Duodenal mucosa (tissue), 2 donors: ENCODE measurements around the gene TMEM134.
A peak's percentile ranks its signal among the peaks of the same experiment; 100 is the strongest.

Experiments used
- H3K27ac ChIP-seq: one replicate; pipeline ENCODE4 v1.7.0; 2013; ENCODE audit warnings: low read depth, low read length
- H3K27me3 ChIP-seq, 2 donors: one replicate each; pipeline ENCODE4 v1.7.0; 2013; ENCODE audit warnings: low read length in 2 of 2, control low read depth in 1 of 2; ENCODE audit not compliant: insufficient read depth in 2 of 2, control insufficient read depth in 1 of 2
- H3K36me3 ChIP-seq, 2 donors: one replicate each; pipeline ENCODE4 v1.7.0; 2013; ENCODE audit warnings: low read length in 2 of 2, control low read depth in 1 of 2; ENCODE audit not compliant: insufficient read depth in 2 of 2, control insufficient read depth in 1 of 2
- H3K4me1 ChIP-seq, 2 donors: one replicate each; pipeline ENCODE4 v1.7.0; 2013; ENCODE audit warnings: low read length in 2 of 2, control low read depth in 1 of 2; ENCODE audit not compliant: insufficient read depth in 2 of 2, control insufficient read depth in 1 of 2
- H3K4me3 ChIP-seq, 2 donors: one replicate each; pipeline ENCODE4 v1.7.0; 2013; ENCODE audit warnings: low read length in 2 of 2, low read depth in 1 of 2
- H3K9ac ChIP-seq, 2 donors: one replicate each; pipeline ENCODE4 v1.7.0; 2013; ENCODE audit warnings: low read length in 2 of 2, low read depth in 1 of 2
- H3K9me3 ChIP-seq, 2 donors: one replicate each; pipeline ENCODE4 v1.7.0; 2013; ENCODE audit warnings: low read length in 2 of 2, control low read depth in 1 of 2; ENCODE audit not compliant: control insufficient read depth in 1 of 2

TMEM134 gene

DNA sequence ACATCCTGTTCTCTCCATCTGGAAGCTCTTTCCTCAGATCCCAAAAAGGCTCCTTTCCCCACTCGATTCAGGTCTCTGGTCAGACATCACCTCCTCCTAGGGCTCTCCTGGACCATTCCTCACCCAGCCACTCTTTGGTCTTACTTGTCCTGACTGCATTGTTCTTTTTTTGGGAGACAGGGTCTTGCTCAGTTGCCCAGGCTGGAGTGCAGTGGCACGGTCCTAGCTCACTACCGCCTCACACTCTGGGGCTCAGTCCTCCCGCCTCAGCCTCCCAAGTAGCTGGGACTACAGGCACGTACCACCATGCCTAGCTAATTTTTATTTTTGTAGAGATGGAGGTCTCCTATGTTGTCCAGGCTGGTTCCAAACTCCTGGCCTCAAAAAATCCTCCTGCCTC lies 23.5 kb downstream of the TMEM134 start:
- Histone ChIP-seq H3K36me3 (peaks cover 4 to 11% of the 10 kb centered on the region in 2 donors), H3K4me1 (peaks cover 16 to 37% of the 10 kb centered on the region in 2 donors), H3K27me3 (no peaks in the 10 kb centered on the region), H3K27ac (no peak overlapping the region), H3K9me3 (no peaks in the 10 kb centered on the region), H3K9ac (no peak overlapping the region), H3K4me3 (no peak overlapping the region)

DNA sequence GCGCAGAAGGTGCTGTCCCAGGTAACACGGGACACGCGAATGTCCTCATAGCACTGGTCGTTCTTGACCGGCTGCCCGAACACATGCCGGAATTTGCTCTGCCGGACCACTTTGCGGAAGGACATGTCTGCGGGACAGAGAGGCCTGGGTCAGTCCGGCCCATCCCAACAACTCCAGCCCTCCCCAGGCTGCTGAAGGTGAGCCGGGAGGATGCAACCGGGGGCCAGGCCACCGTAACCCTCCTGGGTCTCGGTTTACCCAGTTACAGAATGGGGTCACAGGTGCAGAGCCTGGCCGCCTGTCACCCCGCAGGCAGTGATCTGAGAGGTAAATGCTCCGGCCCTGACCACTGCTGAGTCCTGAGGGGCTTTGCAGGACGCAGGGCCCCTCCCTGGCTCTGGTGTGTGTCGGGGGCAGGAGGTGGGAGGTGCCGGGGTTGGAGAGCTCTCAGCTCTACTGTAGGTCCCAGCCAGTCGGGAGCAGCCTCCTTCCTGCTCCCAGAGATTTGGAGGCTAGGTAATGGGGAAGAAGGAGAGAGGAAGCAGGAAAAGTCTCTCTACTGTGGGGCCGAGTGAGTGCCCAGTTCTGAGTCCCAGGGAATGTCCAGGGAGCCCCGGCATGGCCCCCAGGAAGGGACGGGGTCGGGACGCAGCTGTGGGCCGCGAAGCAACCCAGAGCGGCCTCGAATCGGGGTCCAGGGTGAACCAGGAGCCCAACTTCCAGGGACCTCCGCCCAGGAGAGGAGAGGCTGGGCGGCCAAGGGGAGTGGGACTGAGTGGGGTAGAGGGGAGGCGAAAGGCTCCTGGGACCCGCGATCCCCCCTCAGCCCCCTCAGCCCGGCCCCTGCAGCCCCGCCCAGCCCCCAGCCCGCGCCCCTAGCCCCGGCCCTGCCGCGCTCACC lies 26.3 kb downstream of the TMEM134 start:
- H3K9me3 ChIP-seq, result no peaks in the 10 kb centered on the region
- peak overlapping the region; percentile 74 to 92 for H3K9ac ChIP-seq
- peaks cover 21 to 34% of the 10 kb centered on the region in 2 donors for H3K4me1 ChIP-seq
- H3K36me3 ChIP-seq, result peaks cover 4 to 26% of the 10 kb centered on the region in 2 donors
- peak overlapping the region; percentile 79 to 85 for H3K4me3 ChIP-seq
- peak overlapping the region; percentile 84 for H3K27ac ChIP-seq
- H3K27me3 ChIP-seq, result no peaks in the 10 kb centered on the region

DNA sequence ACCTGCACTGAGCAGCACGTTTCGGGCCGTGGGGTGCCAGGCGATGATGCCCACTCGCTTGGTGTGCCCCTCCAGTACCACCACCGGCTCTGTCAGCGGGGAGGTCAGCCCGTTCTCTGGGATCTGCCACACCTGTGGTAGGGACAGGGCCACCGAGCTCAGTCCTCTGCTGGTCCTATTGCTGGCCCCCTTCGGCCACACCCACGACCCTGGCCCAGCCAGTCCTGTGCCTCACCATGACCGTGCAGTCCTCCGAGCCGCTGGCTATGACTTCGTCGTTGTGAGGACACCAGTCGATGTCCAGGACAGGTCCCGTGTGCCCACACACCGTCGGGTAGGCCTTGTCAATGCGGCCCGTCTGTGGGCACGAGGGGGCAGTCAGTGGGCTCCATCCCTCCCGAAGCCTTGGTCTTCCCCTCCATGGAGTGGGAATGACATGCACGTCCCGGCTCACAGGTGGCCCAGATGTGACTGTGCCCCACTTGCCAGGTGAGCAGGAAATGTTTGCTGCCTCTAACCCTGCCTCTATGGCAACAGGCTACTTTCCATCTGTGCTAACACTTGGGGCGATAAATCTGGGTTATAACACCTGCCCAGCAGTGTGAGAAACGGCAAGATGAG lies 27.2 kb downstream of the TMEM134 start:
- no peaks in the 10 kb centered on the region for H3K27me3 ChIP-seq
- peaks cover 21 to 33% of the 10 kb centered on the region in 2 donors for H3K4me1 ChIP-seq
- peak overlapping the region; percentile 74 to 92 for H3K9ac ChIP-seq
- H3K4me3 ChIP-seq, result peak overlapping the region; percentile 79 to 85
- no peak overlapping the region for H3K27ac ChIP-seq
- no peaks in the 10 kb centered on the region for H3K9me3 ChIP-seq
- peaks cover 4 to 32% of the 10 kb centered on the region in 2 donors for H3K36me3 ChIP-seq

DNA sequence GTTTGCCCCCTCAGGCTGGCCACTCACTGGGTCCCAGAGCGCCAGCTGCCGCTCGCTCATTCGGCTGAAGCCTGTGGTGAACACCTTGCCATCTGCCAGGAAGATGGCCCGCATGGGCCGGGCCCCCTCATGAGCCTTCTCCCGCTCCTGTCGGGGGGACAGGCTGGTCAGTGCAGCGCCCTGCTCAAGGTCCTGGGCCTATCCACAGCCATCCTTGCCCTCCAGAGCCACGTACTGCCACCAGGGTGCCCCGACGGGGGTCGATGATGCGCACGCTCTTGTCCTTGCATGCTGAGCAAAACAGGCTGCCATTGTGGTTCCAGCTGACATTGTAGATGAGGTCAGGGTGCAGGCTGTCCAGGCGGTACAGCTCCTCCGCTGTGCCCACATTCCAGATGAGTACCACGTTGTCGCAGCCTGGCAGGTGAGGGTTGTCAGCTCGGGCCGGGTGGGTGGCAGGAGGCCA lies 27.9 kb downstream of the TMEM134 start:
- no peak overlapping the region for H3K27ac ChIP-seq
- H3K4me3 ChIP-seq, result no peak overlapping the region
- no peak overlapping the region for H3K9ac ChIP-seq
- peaks cover 21 to 38% of the 10 kb centered on the region in 2 donors for H3K4me1 ChIP-seq
- no peaks in the 10 kb centered on the region for H3K9me3 ChIP-seq
- peaks cover 4 to 32% of the 10 kb centered on the region in 2 donors for H3K36me3 ChIP-seq
- H3K27me3 ChIP-seq, result no peaks in the 10 kb centered on the region

DNA sequence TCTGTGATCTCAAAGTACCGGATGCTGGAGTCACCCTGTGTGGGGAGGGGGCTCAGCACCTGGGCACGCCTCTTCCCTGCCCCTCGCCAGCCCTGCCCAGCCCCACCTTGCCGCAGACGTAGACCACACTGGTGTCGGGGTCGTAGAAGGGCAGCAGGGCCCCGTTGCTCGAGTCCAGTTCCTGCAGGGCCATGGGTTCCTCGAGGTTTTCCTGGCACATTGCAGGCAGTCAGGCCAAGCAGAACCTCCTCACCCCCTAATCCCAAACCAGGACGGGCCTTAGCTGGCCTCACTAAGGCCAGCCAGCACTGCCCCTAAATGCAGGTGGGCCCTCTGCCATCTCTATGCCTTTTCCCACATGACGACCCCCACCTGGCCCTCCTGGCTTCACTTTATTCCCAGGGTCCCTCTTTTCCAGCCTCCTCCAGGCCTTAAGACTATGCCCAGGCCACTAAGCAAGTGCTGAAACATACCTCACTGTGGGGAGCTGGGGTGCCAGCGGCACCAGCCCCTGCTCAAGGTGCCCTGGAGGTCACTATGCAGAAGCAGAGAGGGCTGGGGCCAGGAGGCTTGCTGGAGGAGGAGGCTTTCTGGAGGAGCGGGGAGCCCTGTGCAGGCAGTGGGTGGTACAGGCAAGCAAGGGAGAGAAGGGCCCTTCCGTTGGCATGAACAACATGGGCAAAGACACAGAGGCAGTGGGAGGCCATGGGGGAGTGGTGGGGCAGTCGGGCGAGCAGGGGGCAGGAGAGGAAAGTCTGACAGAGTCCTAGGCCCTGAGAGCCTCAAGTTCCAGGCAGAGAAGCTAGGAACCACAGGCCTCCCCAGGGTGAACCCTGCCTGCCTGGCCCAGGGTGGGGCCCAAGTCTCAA lies 28.6 kb downstream of the TMEM134 start:
- Histone ChIP-seq H3K9ac (no peak overlapping the region), H3K9me3 (no peaks in the 10 kb centered on the region), H3K27ac (no peak overlapping the region), H3K36me3 (peaks cover 6 to 37% of the 10 kb centered on the region in 2 donors), H3K4me3 (no peak overlapping the region), H3K27me3 (no peaks in the 10 kb centered on the region), H3K4me1 (peaks cover 21 to 44% of the 10 kb centered on the region in 2 donors)

DNA sequence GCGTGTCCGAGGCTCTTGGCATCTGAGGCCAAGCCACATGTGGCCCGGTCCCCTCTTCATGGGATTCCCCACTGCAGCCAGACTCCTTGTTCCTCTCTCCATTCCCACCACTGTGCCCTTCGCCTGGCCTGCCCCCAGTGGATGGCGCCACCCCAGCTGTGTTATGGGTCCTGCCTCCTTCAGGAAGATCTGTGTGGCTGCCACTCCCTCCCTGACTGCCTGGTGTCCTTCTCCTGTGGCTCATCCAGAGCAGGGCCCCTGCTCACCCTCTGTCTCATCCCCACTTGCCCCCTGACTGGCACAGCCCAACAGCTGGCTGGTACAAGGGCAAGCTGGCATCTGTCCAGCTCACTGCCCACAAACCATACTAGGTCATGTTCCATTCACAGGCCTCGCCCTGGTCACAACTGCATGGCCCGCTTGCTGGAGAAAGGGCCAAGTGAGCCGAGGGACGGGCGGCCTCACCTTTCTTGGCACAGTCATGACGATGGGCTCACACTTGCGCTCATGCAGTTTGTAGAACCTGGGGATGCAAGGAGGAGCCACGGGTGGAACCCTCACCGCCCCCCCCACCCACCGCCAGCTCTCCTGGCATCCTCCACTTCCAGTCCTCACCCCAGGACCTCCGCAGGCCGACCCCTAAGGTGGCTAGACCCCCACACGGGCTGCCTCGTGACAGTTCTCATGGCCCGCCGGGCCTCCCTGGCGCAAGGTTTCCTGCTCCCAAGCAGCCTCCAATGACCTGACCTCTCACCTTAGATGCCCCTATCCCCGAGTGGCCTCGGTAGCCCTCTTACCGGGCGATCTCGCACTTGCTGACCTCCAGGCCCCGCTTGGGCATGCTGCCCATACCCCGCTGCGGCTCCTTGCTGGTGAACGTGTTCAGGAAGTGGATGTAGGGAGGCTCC lies 29.5 kb downstream of the TMEM134 start:
- Histone ChIP-seq H3K27me3 (no peaks in the 10 kb centered on the region), H3K9me3 (no peaks in the 10 kb centered on the region), H3K4me3 (no peak overlapping the region), H3K27ac (no peak overlapping the region), H3K36me3 (peaks cover 8 to 46% of the 10 kb centered on the region in 2 donors), H3K9ac (no peak overlapping the region), H3K4me1 (peaks cover 13 to 46% of the 10 kb centered on the region in 2 donors)

DNA sequence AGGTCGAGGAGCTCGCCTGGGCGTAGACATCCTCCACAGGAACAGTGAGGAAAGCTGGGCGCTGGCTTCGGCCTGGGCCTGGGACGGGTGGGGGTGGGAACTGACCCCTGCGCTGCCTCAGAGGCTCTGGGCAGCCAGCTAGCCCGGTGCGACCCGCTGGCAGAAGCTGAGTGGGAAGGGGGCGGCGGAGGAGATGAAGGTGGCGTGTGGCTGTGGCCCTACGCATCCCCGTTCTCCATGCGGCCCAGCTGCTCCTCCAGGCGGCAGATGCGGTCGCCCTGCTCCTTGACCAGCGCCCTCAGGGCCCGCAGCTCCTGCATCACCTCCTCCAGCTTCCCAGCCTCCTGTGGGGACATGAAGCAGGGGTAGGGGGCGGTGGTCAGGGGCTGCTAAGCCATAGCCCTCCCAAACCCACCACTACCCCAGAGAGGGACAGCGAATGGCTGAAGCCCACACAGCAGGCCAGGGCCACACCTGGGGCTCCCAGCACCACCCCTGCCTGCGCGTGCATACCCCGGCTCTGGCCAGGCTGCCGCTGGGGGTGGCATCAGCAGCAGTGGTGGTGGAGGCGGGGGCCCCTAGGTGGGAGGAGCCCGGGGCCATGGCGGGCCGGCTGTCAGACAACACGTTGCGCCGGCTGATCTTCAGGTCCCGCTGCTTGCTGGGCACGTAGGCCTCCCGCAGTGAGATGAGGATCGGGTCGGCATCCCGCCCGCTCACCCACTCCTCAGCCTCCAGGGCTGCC lies 30.7 kb downstream of the TMEM134 start:
- Histone ChIP-seq H3K9ac (peak overlapping the region in 1 of 2 donors; percentile 48), H3K27ac (peak overlapping the region; percentile 20)

DNA sequence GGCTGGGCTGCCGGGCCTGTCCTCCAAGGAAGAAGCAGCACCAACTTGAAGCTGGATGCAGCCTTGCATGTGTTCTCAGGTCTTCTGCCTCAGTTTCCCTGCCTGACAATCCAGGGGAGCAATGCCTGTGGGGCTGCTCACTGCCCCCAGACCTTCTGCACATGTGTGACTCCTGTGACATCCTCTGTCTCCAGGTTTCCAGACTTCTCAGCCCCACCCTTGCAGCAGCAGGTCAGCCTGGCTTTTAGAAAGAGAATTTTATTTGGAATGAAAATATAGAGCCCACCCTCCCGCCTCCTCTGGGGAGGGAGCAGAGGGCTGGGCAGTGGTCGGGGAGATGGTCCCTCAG lies 31.3 kb downstream of the TMEM134 start:
- peaks cover 23 to 64% of the 10 kb centered on the region in 2 donors for H3K36me3 ChIP-seq
- H3K4me3 ChIP-seq, result peak overlapping the region; percentile 58 to 68
- H3K27me3 ChIP-seq, result no peaks in the 10 kb centered on the region
- H3K4me1 ChIP-seq, result peaks cover 13 to 42% of the 10 kb centered on the region in 2 donors
- H3K9me3 ChIP-seq, result no peaks in the 10 kb centered on the region
- H3K27ac ChIP-seq, result peak overlapping the region; percentile 20
- peak overlapping the region; percentile 43 to 48 for H3K9ac ChIP-seq

More for the DNA sequence above, 30.7 kb downstream of the TMEM134 start:
- Histone ChIP-seq H3K36me3 (peaks cover 20 to 58% of the 10 kb centered on the region in 2 donors), H3K9me3 (no peaks in the 10 kb centered on the region), H3K4me1 (peaks cover 13 to 42% of the 10 kb centered on the region in 2 donors), H3K4me3 (peak overlapping the region; percentile 58 to 68), H3K27me3 (no peaks in the 10 kb centered on the region)
